MCF 10A (cell line): ENCODE results near the gene NISCH. TPM values are rescaled to one million over a fixed set of nuclear protein-coding genes. Genes with fewer than 3 reads are reported as not detected.

Experiments used
- BruUV-seq: library from RNA; stranded (reverse); fragments of 400-500 nt; replicated peaks from 2 replicates; lab custom pipeline; 2021; lab: Mats Ljungman, UMichigan
- CTCF ChIA-PET: fragments of 300-600 bp; sonication (Branson Sonifier 250); formaldehyde crosslinking; extraction: SDS; loops from one replicate; lab custom pipeline; 2021; ENCODE audit warnings: antibody characterized with exemption, inconsistent platforms; lab: Yijun Ruan, JAX
- POLR2A ChIA-PET: fragments of 300-600, 350-650 bp; sonication (Branson Sonifier 250); formaldehyde crosslinking; extraction: SDS; loops from one replicate; lab custom pipeline; 2020; ENCODE audit warnings: antibody characterized with exemption, inconsistent platforms; lab: Yijun Ruan, JAX
- DNase-seq: peaks from one replicate; pipeline ENCODE4 v3.0.0-alpha.2; 2018; ENCODE audit not compliant: unreplicated experiment
- H3K27ac Mint-ChIP-seq: one replicate; pipeline ENCODE4 v1.8.0; 2022; ENCODE audit warnings: mild to moderate bottlenecking, low read depth, mixed read lengths; ENCODE audit not compliant: unreplicated experiment
- H3K27me3 Mint-ChIP-seq: one replicate; pipeline ENCODE4 v1.8.0; 2022; ENCODE audit warnings: mixed read lengths; ENCODE audit not compliant: insufficient read depth, unreplicated experiment
- H3K36me3 Mint-ChIP-seq: one replicate; pipeline ENCODE4 v1.8.0; 2022; ENCODE audit warnings: mild to moderate bottlenecking, moderate library complexity, mixed read lengths; ENCODE audit not compliant: insufficient read depth, unreplicated experiment
- H3K4me1 Mint-ChIP-seq: one replicate; pipeline ENCODE4 v1.8.0; 2022; ENCODE audit warnings: mixed read lengths; ENCODE audit not compliant: insufficient read depth, unreplicated experiment
- H3K4me3 Mint-ChIP-seq: one replicate; pipeline ENCODE4 v1.8.0; 2022; ENCODE audit warnings: mild to moderate bottlenecking, moderate library complexity, mixed read lengths; ENCODE audit not compliant: unreplicated experiment
- H3K9me3 Mint-ChIP-seq: one replicate; pipeline ENCODE4 v1.8.0; 2022; ENCODE audit warnings: mixed read lengths; ENCODE audit not compliant: unreplicated experiment
- intact Hi-C: fragments of 100-400 bp; cut with micrococcal nuclease; formaldehyde crosslinking; loops from 2 replicates; pipeline ENCODE4 v1.14.1; 2022
- total RNA-seq: library from RNA; stranded (reverse); gene quantifications from 2 replicates; pipeline ENCODE4 v1.2.3, GENCODE V29; 2022
- TF ChIP-seq, protein P1 (sequence below): fragments of 200-600 bp; IDR thresholded peaks from one replicate; pipeline ENCODE4 v1.8.0; 2022; ENCODE audit warnings: antibody characterized with exemption, mild to moderate bottlenecking; ENCODE audit not compliant: unreplicated experiment

Gene NISCH
- total RNA-seq, 1 experiment from 2014 or later = 60.5 TPM

DNA sequence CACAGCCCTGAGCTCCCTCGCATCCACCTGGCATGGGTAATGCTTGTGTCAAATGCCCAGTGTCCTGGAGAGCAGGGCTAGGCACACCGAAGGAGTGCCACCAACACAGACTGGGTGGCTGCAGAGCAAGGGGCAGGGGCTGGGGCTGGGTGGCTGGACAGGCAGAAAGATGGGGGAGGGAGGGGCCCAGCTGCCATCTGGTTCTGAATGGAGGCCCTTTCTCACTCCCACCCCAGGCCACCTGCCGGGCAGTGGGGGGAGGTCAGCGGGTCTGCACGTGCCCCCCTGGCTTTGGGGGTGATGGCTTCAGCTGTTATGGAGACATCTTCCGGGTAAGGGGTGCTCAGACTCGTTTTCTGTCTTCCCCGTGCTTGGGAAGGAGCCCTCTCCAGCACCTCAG is 56.7 kb downstream of the NISCH start:
- Mint-ChIP-seq H3K27ac (no peak overlapping the region), H3K9me3 (no peaks in the 10 kb centered on the region), H3K4me1 (peaks cover 10% of the 10 kb centered on the region), H3K27me3 (no peaks in the 10 kb centered on the region), H3K4me3 (no peak overlapping the region), H3K36me3 (no peaks in the 10 kb centered on the region)
- CTCF ChIA-PET = interaction anchor here (0.5 to 0.9 kb wide), 2 partner anchors 178 to 197 kb away, joined by 3 read pairs; no protein-coding TSS in a partner anchor
- POLR2A ChIA-PET = no interaction called here
- no TSS peak for BruUV-seq
- intact Hi-C loops = no loop called here
- TF ChIP-seq, protein P1, sequence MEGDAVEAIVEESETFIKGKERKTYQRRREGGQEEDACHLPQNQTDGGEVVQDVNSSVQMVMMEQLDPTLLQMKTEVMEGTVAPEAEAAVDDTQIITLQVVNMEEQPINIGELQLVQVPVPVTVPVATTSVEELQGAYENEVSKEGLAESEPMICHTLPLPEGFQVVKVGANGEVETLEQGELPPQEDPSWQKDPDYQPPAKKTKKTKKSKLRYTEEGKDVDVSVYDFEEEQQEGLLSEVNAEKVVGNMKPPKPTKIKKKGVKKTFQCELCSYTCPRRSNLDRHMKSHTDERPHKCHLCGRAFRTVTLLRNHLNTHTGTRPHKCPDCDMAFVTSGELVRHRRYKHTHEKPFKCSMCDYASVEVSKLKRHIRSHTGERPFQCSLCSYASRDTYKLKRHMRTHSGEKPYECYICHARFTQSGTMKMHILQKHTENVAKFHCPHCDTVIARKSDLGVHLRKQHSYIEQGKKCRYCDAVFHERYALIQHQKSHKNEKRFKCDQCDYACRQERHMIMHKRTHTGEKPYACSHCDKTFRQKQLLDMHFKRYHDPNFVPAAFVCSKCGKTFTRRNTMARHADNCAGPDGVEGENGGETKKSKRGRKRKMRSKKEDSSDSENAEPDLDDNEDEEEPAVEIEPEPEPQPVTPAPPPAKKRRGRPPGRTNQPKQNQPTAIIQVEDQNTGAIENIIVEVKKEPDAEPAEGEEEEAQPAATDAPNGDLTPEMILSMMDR = no peak
- no peak for DNase-seq

DNA sequence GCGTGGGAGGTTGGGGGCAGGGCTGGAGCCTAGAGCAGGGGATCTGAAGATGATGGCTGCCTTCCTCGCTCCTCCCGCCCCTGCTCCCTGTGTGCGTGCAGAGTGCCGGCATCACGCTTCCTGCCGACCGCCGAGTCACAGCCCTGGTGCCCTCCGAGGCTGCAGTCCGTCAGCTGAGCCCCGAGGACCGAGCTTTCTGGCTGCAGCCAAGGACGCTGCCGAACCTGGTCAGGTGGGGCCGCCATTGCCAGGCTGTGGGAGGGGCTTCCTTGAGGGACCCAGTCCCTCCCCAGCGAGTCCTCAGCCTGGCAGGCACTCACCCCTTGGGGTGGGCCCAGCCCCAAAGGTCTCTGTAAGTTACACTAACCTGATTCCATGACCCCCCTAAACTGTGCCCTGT is 57.3 kb downstream of the NISCH start:
- ChIA-PET CTCF (interaction anchor here (0.5 to 0.9 kb wide), 4 partner anchors 8 to 224 kb away, joined by 3 to 6 read pairs (median 3); no protein-coding TSS in a partner anchor), POLR2A (no interaction called here)
- Mint-ChIP-seq H3K27me3 (no peaks in the 10 kb centered on the region), H3K27ac (no peak overlapping the region), H3K36me3 (no peaks in the 10 kb centered on the region), H3K4me1 (peaks cover 4% of the 10 kb centered on the region), H3K4me3 (no peak overlapping the region), H3K9me3 (no peaks in the 10 kb centered on the region)
- no TSS peak for BruUV-seq
- no peak for DNase-seq
- TF ChIP-seq, protein P1 = no peak
- intact Hi-C loops = no loop called here

DNA sequence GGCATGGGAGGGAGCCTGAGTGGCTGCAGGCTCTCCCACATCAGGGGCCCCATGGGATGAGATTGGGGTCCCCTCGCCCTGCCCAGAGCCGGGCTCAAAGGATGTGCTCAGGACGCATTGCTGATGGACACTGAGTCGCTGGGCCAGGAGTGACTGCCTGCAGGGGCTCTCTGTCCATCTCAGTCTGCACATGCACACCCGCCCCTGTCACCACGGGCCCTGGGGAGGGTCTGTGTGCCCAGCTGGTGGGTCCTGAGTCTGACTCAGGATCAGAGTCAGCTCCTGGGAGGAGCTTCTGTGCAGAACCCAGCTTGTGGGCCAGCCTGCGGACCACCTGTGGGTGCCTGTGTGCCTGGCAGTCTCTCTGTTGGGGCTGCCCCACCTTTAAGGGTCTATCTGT is 57.9 kb downstream of the NISCH start:
- no peak for DNase-seq
- H3K4me3 Mint-ChIP-seq = no peak overlapping the region
- intact Hi-C loops = no loop called here
- TF ChIP-seq, protein P1 = no peak
- H3K27me3 Mint-ChIP-seq = no peaks in the 10 kb centered on the region
- no peaks in the 10 kb centered on the region for H3K36me3 Mint-ChIP-seq
- BruUV-seq = no TSS peak
- POLR2A ChIA-PET = no interaction called here
- CTCF ChIA-PET = interaction anchor here (0.6 to 0.7 kb wide), 2 partner anchors 7 to 224 kb away, joined by 3 to 6 read pairs; no protein-coding TSS in a partner anchor
- no peak overlapping the region for H3K27ac Mint-ChIP-seq
- H3K4me1 Mint-ChIP-seq = peaks cover 4% of the 10 kb centered on the region
- H3K9me3 Mint-ChIP-seq = no peaks in the 10 kb centered on the region

DNA sequence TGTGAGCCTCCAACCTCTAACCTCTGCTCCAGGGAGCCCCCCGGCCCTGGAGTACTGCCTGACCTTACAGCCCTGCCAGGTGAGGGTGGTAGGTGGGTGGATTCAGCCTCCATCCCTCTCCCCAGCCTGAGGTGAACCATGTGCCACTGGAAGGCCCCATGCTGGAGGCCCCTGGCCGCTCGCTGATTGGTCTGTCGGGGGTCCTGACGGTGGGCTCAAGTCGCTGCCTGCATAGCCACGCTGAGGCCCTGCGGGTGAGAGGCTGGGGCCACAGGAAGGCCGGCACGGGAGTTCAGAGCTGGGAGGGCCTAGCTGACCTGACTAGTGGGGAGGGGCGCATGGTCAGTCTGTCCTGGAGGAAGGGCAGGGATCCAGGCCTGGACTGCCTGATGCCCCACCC is 59.2 kb downstream of the NISCH start:
- POLR2A ChIA-PET = no interaction called here
- no peaks in the 10 kb centered on the region for H3K36me3 Mint-ChIP-seq
- DNase-seq = no peak
- H3K4me3 Mint-ChIP-seq = no peak overlapping the region
- no peaks in the 10 kb centered on the region for H3K9me3 Mint-ChIP-seq
- BruUV-seq = no TSS peak
- CTCF ChIA-PET = no interaction called here
- H3K27me3 Mint-ChIP-seq = no peaks in the 10 kb centered on the region
- H3K27ac Mint-ChIP-seq = no peak overlapping the region
- intact Hi-C loops = no loop called here
- peaks cover 4% of the 10 kb centered on the region for H3K4me1 Mint-ChIP-seq
- TF ChIP-seq, protein P1 = no peak
